H9 (cell line): ENCODE measurements around the gene DCDC1. TPM values are rescaled to one million over a fixed set of nuclear protein-coding genes. Genes with fewer than 3 reads are reported as not detected.

ENCODE experiments used
- DNase-seq: peaks from one replicate; pipeline ENCODE4 v3.0.0-alpha.2; 2017
- H2AFZ ChIP-seq: one replicate; pipeline ENCODE4 v1.6.1; 2013; ENCODE audit warnings: mild to moderate bottlenecking, low read length, control low read depth, moderate library complexity
- H2AK5ac ChIP-seq: 2 replicates; pipeline ENCODE4 v1.6.1; 2013; ENCODE audit warnings: low read length, control low read depth, mixed read lengths; ENCODE audit not compliant: insufficient read length
- H2BK120ac ChIP-seq: one replicate; pipeline ENCODE4 v1.6.1; 2013; ENCODE audit warnings: low read depth, mild to moderate bottlenecking, low read length, control low read depth, inconsistent platforms; ENCODE audit not compliant: poor library complexity, severe bottlenecking
- H2BK12ac ChIP-seq: 2 replicates; pipeline ENCODE4 v1.6.1; 2013; ENCODE audit warnings: low read length, control low read depth, mixed read lengths, low read depth; ENCODE audit not compliant: insufficient read length
- H2BK15ac ChIP-seq: 2 replicates; pipeline ENCODE4 v1.6.1; 2013; ENCODE audit warnings: low read depth, low read length, control low read depth
- H2BK20ac ChIP-seq: one replicate; pipeline ENCODE4 v1.6.1; 2013; ENCODE audit warnings: low read depth, mild to moderate bottlenecking, low read length, control low read depth, inconsistent platforms; ENCODE audit not compliant: poor library complexity, severe bottlenecking
- H2BK5ac ChIP-seq: 2 replicates; pipeline ENCODE4 v1.6.1; 2013; ENCODE audit warnings: low read length, control low read depth, mixed read lengths; ENCODE audit not compliant: insufficient read length
- H3K14ac ChIP-seq: 2 replicates; pipeline ENCODE4 v1.6.1; 2013; ENCODE audit warnings: low read length, control low read depth; ENCODE audit not compliant: insufficient read depth
- H3K18ac ChIP-seq: 2 replicates; pipeline ENCODE4 v1.6.1; 2013; ENCODE audit warnings: low read depth, mild to moderate bottlenecking, mixed read lengths, low read length, control low read depth; ENCODE audit not compliant: insufficient read length
- H3K23ac ChIP-seq: 2 replicates; pipeline ENCODE4 v1.6.1; 2013; ENCODE audit warnings: low read length, control low read depth, mixed read lengths, low read depth; ENCODE audit not compliant: insufficient read length
- H3K23me2 ChIP-seq: 2 replicates; pipeline ENCODE4 v1.6.1; 2013; ENCODE audit warnings: low read depth, mild to moderate bottlenecking, mixed read lengths, low read length, control low read depth; ENCODE audit not compliant: insufficient read length, poor library complexity, severe bottlenecking
- H3K27ac ChIP-seq: 2 replicates; pipeline ENCODE4 v1.5.1; 2013; ENCODE audit warnings: low read length, control low read depth, mixed read lengths, low read depth; ENCODE audit not compliant: insufficient read length
- H3K27me3 ChIP-seq: 2 replicates; pipeline ENCODE4 v1.6.1; 2013; ENCODE audit warnings: low read length, control low read depth, inconsistent platforms; ENCODE audit not compliant: insufficient read depth
- H3K4ac ChIP-seq: 2 replicates; pipeline ENCODE4 v1.6.1; 2013; ENCODE audit warnings: low read depth, mild to moderate bottlenecking, control low read depth, inconsistent platforms, low read length, moderate library complexity
- H3K4me1 ChIP-seq: 2 replicates; pipeline ENCODE4 v1.6.1; 2013; ENCODE audit warnings: low read length, control low read depth, inconsistent platforms; ENCODE audit not compliant: insufficient read depth
- H3K4me2 ChIP-seq: 2 replicates; pipeline ENCODE4 v1.6.1; 2013; ENCODE audit warnings: low read length, control low read depth, mixed read lengths; ENCODE audit not compliant: insufficient read length, insufficient read depth
- H3K56ac ChIP-seq: 2 replicates; pipeline ENCODE4 v1.6.1; 2013; ENCODE audit warnings: low read depth, mild to moderate bottlenecking, mixed read lengths, low read length, control low read depth; ENCODE audit not compliant: insufficient read length
- H3K79me1 ChIP-seq: 2 replicates; pipeline ENCODE4 v1.6.1; 2013; ENCODE audit warnings: low read depth, mild to moderate bottlenecking, moderate library complexity, low read length, control low read depth, inconsistent platforms; ENCODE audit not compliant: insufficient read depth, poor library complexity, severe bottlenecking
- H3K79me2 ChIP-seq: 2 replicates; pipeline ENCODE4 v1.6.1; 2013; ENCODE audit warnings: low read length, control low read depth, inconsistent platforms; ENCODE audit not compliant: insufficient read depth
- H3K9ac ChIP-seq: 2 replicates; pipeline ENCODE4 v1.6.1; 2013; ENCODE audit warnings: low read length, control low read depth, mixed read lengths; ENCODE audit not compliant: insufficient read length; ENCODE audit errors: extremely low read depth
- H3K9me3 ChIP-seq: one replicate; pipeline ENCODE4 v1.6.1; 2013; ENCODE audit warnings: low read depth, low read length, inconsistent platforms; ENCODE audit not compliant: control insufficient read depth
- H3T11ph ChIP-seq: one replicate; pipeline ENCODE4 v1.6.1; 2013; ENCODE audit warnings: mild to moderate bottlenecking, low read length, control low read depth, inconsistent platforms
- H4K20me1 ChIP-seq: one replicate; pipeline ENCODE4 v1.6.1; 2013; ENCODE audit not compliant: control insufficient read depth, insufficient read length, insufficient read depth
- H4K5ac ChIP-seq: 2 replicates; pipeline ENCODE4 v1.6.1; 2013; ENCODE audit warnings: low read depth, mild to moderate bottlenecking, mixed read lengths, low read length, control low read depth; ENCODE audit not compliant: insufficient read length
- H4K8ac ChIP-seq: replicated peaks from 2 replicates; pipeline ENCODE4 v1.6.1; 2013; ENCODE audit warnings: low read length, control low read depth, mixed read lengths, low read depth; ENCODE audit not compliant: insufficient read length
- H4K91ac ChIP-seq: 2 replicates; pipeline ENCODE4 v1.6.1; 2013; ENCODE audit warnings: low read depth, mild to moderate bottlenecking, moderate library complexity, mixed read lengths, low read length, control low read depth; ENCODE audit not compliant: insufficient read length
- H3K27ac Mint-ChIP-seq, 3 experiments: 2 replicates in 2 of 3; 3 replicates in 1 of 3; pipeline ENCODE4 v1.8.0; 2020 to 2021; ENCODE audit warnings: mixed read lengths in 3 of 3, mild to moderate bottlenecking in 1 of 3, moderate library complexity in 1 of 3
- H3K27me3 Mint-ChIP-seq: 2 replicates; pipeline ENCODE4 v1.8.0; 2021; ENCODE audit warnings: low read depth, mild to moderate bottlenecking, moderate library complexity, mixed read lengths
- H3K36me3 Mint-ChIP-seq, 3 experiments: 2 replicates in 2 of 3; 3 replicates in 1 of 3; pipeline ENCODE4 v1.8.0; 2020 to 2021; ENCODE audit warnings: low read depth in 3 of 3, mixed read lengths in 3 of 3; ENCODE audit not compliant: insufficient read depth in 1 of 3
- H3K4me1 Mint-ChIP-seq, 2 experiments: 2 replicates each; pipeline ENCODE4 v1.8.0; 2020; ENCODE audit warnings: mixed read lengths in 2 of 2
- H3K4me3 Mint-ChIP-seq, 2 experiments: 2 replicates in 1 of 2; 3 replicates in 1 of 2; pipeline ENCODE4 v1.8.0; 2020 to 2021; ENCODE audit warnings: mild to moderate bottlenecking in 2 of 2, mixed read lengths in 2 of 2, moderate library complexity in 1 of 2
- H3K9me3 Mint-ChIP-seq, 2 experiments: 2 replicates in 1 of 2; 3 replicates in 1 of 2; pipeline ENCODE4 v1.8.0; 2020; ENCODE audit warnings: mild to moderate bottlenecking in 2 of 2, mixed read lengths in 2 of 2, moderate library complexity in 1 of 2
- CTCF ChIP-seq: fragments of 200-600 bp; sonication (generic); conservative IDR thresholded peaks from 3 replicates; pipeline ENCODE4 v1.8.0; 2021; ENCODE audit warnings: antibody characterized with exemption, mild to moderate bottlenecking
- total RNA-seq: library from RNA; stranded (reverse); gene quantifications from 2 replicates; pipeline ENCODE4 v1.2.1, GENCODE V29; 2021

Gene DCDC1
- total RNA-seq, 1 experiment from 2014 or later: 0.09 TPM

- no peaks in the 10 kb centered on the region for H3K27me3 ChIP-seq
- H4K20me1 ChIP-seq: no peaks in the 10 kb centered on the region
- H3K23me2 ChIP-seq: no peaks in the 10 kb centered on the region
- no peak for TF ChIP-seq CTCF
- no peak overlapping the region for H2BK12ac ChIP-seq
- H2BK5ac ChIP-seq: no peak overlapping the region
- H3K79me1 ChIP-seq: no peaks in the 10 kb centered on the region
- H3K79me2 ChIP-seq: no peaks in the 10 kb centered on the region
- no peak overlapping the region for H3T11ph ChIP-seq
- H3K18ac ChIP-seq: no peak overlapping the region
- H2BK20ac ChIP-seq: no peak overlapping the region
- no peak overlapping the region for H3K14ac ChIP-seq
- H3K4me2 ChIP-seq: no peak overlapping the region
- H3K36me3 Mint-ChIP-seq: no peaks in the 10 kb centered on the region
- H3K4me1 Mint-ChIP-seq: peaks cover 2 to 3% of the 10 kb centered on the region in 2 experiments; a peak in 1 of 4 replicates
- no peaks in the 10 kb centered on the region for H3K4me1 ChIP-seq
- H3K9me3 ChIP-seq: no peaks in the 10 kb centered on the region
- no peak overlapping the region for H2AFZ ChIP-seq
- H3K27ac Mint-ChIP-seq: no peak overlapping the region
- no peaks in the 10 kb centered on the region for H3K9me3 Mint-ChIP-seq
- no peaks in the 10 kb centered on the region for H3K27me3 Mint-ChIP-seq
- H3K23ac ChIP-seq: no peak overlapping the region
- DNase-seq: no peak
- no peak overlapping the region for H3K9ac ChIP-seq
- H3K4ac ChIP-seq: no peak overlapping the region
- H4K8ac ChIP-seq: no peak overlapping the region
- no peak overlapping the region for H2BK15ac ChIP-seq
- H2BK120ac ChIP-seq: no peak overlapping the region
- no peak overlapping the region for H3K27ac ChIP-seq
- no peak overlapping the region for H2AK5ac ChIP-seq
- no peak overlapping the region for H3K4me3 Mint-ChIP-seq
- H3K56ac ChIP-seq: no peak overlapping the region
- H4K91ac ChIP-seq: no peak overlapping the region
- H4K5ac ChIP-seq: no peak overlapping the region
These were observed 267.2 kb downstream of the DCDC1 start for GRCh38 chr11:31102316-31102715.
